GM12874 (cell line): ENCODE data around the gene NEK7.

Experiments
- TF ChIP-seq, protein P1 (sequence below): IDR thresholded peaks from 2 replicates; pipeline ENCODE4 v1.5.1; 2011; ENCODE audit warnings: low read depth, mild to moderate bottlenecking, control low read depth, low read length, moderate library complexity; ENCODE audit not compliant: insufficient read depth

The NEK7 gene

DNA sequence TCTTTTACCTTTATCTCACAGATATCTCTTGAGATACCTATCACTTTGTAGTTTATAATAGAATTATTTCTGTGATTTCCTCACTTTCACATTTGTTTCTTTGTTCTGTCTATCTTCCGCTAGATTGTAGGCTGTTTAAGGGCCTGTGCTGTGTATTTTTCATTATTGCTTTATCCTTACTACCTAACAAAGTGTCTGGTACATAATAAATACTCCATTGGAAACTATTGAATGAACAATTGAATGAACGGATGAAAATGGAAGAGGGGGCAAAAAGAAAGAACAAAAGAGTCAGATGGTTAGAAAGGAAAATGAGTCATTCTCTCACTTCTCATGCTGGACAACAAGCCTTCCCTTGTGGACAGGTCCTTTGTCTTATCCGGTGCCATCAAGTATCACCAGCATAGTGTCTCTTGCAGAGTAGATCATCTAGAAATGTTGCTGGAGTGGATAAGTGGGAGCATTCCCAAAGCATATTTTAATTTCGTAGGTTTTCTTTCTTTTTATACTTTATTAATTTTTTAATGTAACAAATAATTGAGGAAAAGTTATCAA, 159.8 kb downstream of the NEK7 start:
- TF ChIP-seq, protein P1, sequence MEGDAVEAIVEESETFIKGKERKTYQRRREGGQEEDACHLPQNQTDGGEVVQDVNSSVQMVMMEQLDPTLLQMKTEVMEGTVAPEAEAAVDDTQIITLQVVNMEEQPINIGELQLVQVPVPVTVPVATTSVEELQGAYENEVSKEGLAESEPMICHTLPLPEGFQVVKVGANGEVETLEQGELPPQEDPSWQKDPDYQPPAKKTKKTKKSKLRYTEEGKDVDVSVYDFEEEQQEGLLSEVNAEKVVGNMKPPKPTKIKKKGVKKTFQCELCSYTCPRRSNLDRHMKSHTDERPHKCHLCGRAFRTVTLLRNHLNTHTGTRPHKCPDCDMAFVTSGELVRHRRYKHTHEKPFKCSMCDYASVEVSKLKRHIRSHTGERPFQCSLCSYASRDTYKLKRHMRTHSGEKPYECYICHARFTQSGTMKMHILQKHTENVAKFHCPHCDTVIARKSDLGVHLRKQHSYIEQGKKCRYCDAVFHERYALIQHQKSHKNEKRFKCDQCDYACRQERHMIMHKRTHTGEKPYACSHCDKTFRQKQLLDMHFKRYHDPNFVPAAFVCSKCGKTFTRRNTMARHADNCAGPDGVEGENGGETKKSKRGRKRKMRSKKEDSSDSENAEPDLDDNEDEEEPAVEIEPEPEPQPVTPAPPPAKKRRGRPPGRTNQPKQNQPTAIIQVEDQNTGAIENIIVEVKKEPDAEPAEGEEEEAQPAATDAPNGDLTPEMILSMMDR: no peak

DNA sequence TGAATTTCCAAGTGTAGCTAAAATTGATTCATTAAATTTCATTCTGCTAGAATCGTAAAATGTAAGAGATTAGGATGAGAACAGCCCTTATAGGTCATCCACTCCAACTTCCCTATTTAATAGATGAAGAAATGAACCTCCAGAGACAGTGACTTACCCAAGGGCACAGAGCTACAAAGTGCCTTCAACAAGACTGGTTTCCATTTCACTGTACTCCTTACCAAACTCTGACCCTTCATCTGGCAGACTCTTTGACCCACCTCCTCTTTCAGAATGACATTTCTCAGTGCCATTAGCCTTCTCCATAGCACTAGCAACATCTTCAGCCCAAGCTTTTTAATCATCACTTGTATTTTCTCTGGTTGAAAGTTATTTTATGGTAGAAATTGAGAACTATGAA, 161.3 kb downstream of the NEK7 start:
- TF ChIP-seq, protein P1: no peak

DNA sequence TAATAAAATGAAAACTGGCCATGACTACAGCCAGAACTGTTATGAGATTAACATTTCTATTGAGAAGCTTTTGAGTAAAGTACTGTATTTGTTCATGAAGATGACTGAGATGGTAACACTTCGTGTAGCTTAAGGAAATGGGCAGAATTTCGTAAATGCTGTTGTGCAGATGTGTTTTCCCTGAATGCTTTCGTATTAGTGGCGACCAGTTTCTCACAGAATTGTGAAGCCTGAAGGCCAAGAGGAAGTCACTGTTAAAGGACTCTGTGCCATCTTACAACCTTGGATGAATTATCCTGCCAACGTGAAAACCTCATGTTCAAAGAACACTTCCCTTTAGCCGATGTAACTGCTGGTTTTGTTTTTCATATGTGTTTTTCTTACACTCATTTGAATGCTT, 164.0 kb downstream of the NEK7 start:
- TF ChIP-seq, protein P1: no peak

DNA sequence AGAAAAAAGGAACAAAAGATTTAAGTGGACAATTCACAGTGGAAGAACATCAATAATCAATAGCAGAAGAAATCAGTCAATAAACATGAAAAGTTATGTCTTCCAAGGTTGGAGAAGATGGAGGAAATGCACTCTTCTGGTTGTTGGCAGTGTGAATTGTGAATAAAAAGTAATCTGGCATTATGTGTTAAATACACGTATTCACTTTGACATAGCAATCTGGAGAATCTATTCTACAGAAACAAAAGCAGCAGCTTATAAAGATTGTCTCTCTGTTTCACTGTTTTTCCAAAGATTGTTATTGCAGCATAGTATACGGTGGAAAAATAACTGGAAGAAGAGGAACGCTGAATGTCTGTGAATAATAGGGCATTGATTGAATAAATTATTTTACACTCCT, 169.4 kb downstream of the NEK7 start:
- TF ChIP-seq, protein P1: no peak

DNA sequence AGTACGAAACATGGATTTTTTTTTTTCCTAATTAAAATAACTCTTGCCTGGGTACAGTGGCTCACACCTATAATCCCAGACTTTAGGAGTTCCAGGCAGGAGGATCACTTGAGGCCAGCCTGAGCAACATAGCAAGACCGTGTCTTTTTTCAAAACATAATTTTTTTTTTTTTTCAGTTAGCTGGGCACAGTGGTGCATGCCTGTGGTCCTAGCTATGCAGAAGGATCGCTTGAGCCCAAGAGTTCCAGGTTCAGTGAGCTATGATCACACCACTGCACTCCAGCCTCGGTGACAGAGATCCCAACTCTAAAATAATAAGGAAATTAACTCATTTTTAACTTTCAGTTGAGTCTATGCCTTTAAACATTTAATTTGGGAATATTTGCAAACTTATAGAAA, 170.1 kb downstream of the NEK7 start:
- TF ChIP-seq, protein P1: no peak

DNA sequence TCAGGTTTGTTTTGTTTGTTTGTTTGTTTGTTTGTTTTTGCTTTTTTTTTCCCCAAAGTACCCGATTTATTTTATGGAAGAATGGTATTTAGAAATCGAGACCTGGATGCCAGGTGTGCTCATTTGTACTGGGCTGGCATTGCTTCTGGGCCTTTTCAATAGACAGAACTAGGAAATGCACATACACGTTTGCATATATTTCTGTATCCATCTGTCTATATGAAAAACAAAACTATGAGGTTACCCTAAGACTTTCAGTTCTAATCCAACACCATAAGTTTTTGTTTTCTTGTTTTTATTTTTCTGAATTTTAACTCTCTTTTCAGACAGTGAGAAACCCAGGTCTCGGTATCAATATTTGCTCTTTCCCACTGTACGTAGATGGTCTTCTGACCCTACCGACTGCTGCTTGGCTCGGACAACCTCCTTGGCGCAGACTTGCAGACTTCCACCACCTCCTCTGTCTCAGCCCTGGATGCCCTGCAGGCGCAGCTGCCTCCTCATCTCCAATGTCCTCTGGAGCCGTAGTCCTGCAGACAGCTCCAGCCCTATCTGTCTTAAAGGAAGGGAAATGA, 171.7 kb downstream of the NEK7 start:
- TF ChIP-seq, protein P1: no peak

DNA sequence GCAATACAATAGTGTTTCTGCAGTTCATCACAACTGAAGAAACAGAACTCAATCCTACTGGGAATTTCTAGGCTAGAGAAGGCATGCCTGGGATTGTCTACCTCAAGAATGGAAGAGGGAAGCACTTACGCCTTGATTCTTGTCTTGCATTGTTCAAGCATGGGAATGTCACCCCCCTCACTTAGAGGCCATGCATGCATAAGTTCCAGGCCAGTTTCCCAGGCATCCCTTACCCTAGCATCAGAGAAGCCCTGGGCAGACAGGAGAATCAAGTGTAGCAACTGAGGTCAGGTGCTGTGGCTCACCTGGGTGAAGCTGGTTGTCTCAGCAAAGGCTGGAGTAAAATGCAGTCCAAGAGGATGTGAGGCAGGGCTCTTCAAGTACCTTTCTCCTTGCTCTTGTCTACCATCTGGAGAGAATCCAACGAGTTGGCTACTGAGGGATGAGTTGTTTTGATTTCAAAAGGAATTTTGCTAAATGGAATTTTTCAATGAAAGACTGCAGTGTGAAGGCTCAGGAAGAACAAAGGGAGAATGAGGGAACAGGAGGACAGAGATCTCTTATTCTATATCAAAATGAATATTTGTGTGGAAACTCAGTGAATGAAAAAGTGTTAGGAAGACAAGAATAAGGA, 174.3 kb downstream of the NEK7 start:
- TF ChIP-seq, protein P1: no peak
